ENCODE results near the gene ADAMTS2.

DNA sequence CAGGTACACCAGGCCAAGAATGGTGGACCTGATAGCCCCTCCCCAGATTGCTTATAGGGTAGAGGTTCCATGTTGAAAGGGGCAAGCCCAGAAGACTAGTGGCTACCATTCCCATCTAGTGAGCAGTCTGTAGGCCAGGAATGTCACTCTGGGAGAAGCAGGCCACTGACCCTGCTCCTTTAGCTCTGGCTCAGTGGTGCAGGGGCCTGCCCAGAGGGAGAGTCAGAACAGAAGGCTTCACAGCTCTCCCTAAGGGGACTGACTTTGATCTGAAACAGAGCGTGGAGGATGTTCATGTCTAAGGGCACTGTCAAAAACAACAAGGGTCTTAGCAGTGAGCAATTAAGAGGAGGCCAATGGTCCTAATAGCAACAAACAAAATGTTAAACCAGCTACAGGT, 203.4 kb downstream of the ADAMTS2 start:
- TF ChIP-seq, protein P1, sequence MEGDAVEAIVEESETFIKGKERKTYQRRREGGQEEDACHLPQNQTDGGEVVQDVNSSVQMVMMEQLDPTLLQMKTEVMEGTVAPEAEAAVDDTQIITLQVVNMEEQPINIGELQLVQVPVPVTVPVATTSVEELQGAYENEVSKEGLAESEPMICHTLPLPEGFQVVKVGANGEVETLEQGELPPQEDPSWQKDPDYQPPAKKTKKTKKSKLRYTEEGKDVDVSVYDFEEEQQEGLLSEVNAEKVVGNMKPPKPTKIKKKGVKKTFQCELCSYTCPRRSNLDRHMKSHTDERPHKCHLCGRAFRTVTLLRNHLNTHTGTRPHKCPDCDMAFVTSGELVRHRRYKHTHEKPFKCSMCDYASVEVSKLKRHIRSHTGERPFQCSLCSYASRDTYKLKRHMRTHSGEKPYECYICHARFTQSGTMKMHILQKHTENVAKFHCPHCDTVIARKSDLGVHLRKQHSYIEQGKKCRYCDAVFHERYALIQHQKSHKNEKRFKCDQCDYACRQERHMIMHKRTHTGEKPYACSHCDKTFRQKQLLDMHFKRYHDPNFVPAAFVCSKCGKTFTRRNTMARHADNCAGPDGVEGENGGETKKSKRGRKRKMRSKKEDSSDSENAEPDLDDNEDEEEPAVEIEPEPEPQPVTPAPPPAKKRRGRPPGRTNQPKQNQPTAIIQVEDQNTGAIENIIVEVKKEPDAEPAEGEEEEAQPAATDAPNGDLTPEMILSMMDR (IDR thresholded peaks at IDR 0.05; ENCODE audit: borderline replicate concordance, extremely low read depth, low read length, poor library complexity, severe bottlenecking) = no peak
- TF ChIP-seq EZH2 (IDR thresholded peaks at IDR 0.05; ENCODE audit: borderline replicate concordance, low read depth, low read length, severe bottlenecking) = no peak

Data from DND-41 (cell line).